K562 (cell line): ENCODE data around the gene BCR. TPM values are rescaled to one million over a fixed set of nuclear protein-coding genes. Genes with fewer than 3 reads are reported as not detected.

Experiments used
- ATAC-seq: fragments of 200-7000 bp; cut with Tn5 transposase; 3 replicates; pipeline ENCODE4 v1.9.1; 2020; ENCODE audit warnings: moderate library complexity
- BruUV-seq: library from RNA; stranded (reverse); fragments of 400-500 nt; replicated peaks from 2 replicates; lab custom pipeline; 2021; lab: Mats Ljungman, UMichigan
- CTCF ChIA-PET: fragments of 300-600 bp; formaldehyde crosslinking; extraction: SDS; loops from one replicate; lab custom pipeline; 2021; ENCODE audit warnings: low intra/inter-chr PET ratio; lab: Yijun Ruan, JAX
- POLR2A ChIA-PET: fragments of 300-600, 350-650 bp; sonication (Branson Sonifier 250); formaldehyde crosslinking; extraction: SDS; loops from one replicate; lab custom pipeline; 2021; ENCODE audit warnings: antibody characterized with exemption, inconsistent platforms; lab: Yijun Ruan, JAX
- DNase-seq, 4 experiments: peaks; one replicate each; pipeline versions ENCODE4 v3.0.0 to v3.0.0-alpha.2; 2011 to 2018; ENCODE audit warnings: low spot score in 3 of 4, mixed read lengths in 3 of 4; ENCODE audit errors: extremely low read depth in 1 of 4
- FAIRE-seq: peaks from 2 replicates; lab custom pipeline; 2011; peaks lifted over from hg19 to GRCh38; lab: Jason Lieb, UNC
- H2AFZ ChIP-seq: 2 replicates; pipeline ENCODE4 v1.6.0; 2011; ENCODE audit warnings: low read depth, low read length, control low read depth, inconsistent platforms
- H3K27ac ChIP-seq: fragments of 200-600 bp; 3 replicates; pipeline ENCODE4 v1.8.0; 2011; ENCODE audit warnings: low read depth, mild to moderate bottlenecking, control low read depth, inconsistent platforms, low read length, moderate library complexity, mixed read lengths; ENCODE audit errors: extremely low read depth
- H3K27me3 ChIP-seq, 2 experiments: fragments of 300-600 bp in 1 of 2; 2 replicates in 1 of 2; 3 replicates in 1 of 2; pipeline versions ENCODE4 v1.6.0 to v1.8.0; 2011; ENCODE audit warnings: inconsistent platforms in 2 of 2, low read length in 2 of 2, mild to moderate bottlenecking in 1 of 2, mixed read lengths in 1 of 2, moderate library complexity in 1 of 2; ENCODE audit not compliant: control insufficient read depth in 2 of 2, insufficient read depth in 2 of 2
- H3K36me3 ChIP-seq: fragments of 300-600 bp; 3 replicates; pipeline ENCODE4 v1.8.0; 2011; ENCODE audit warnings: mild to moderate bottlenecking, low read length, inconsistent platforms; ENCODE audit not compliant: control insufficient read depth, insufficient read depth
- H3K4me1 ChIP-seq, 2 experiments: fragments of 200-600 bp in 1 of 2; replicated peaks in 1 of 2; 2 replicates in 1 of 2; 3 replicates in 1 of 2; pipeline versions ENCODE4 v1.5.1 to v1.8.0; 2011; ENCODE audit warnings: inconsistent platforms in 2 of 2, low read length in 2 of 2, mild to moderate bottlenecking in 1 of 2, mixed read lengths in 1 of 2, moderate library complexity in 1 of 2; ENCODE audit not compliant: control insufficient read depth in 2 of 2, insufficient read depth in 2 of 2
- H3K4me2 ChIP-seq: 2 replicates; pipeline ENCODE4 v1.6.1; 2011; ENCODE audit warnings: low read length, control low read depth, inconsistent platforms, mixed read lengths; ENCODE audit not compliant: insufficient read depth
- H3K4me3 ChIP-seq: fragments of 200-600 bp; sonication (generic), shearing (Covaris generic); 2 replicates; pipeline ENCODE4 v1.5.1; 2016; ENCODE audit warnings: control low read depth, inconsistent platforms
- H3K79me2 ChIP-seq: fragments of 200-600 bp; 3 replicates; pipeline ENCODE4 v1.8.0; 2011; ENCODE audit warnings: low read length, inconsistent platforms; ENCODE audit not compliant: control insufficient read depth, insufficient read depth
- H3K9ac ChIP-seq, 2 experiments: 2 replicates each; pipeline versions ENCODE4 v1.6.0 to v1.6.1; 2011; ENCODE audit warnings: low read depth in 2 of 2, low read length in 2 of 2, control low read depth in 1 of 2, inconsistent platforms in 1 of 2, mild to moderate bottlenecking in 1 of 2, mixed read lengths in 1 of 2; ENCODE audit not compliant: insufficient read depth in 1 of 2
- H3K9me1 ChIP-seq: one replicate; pipeline ENCODE4 v1.6.0; 2011; ENCODE audit warnings: inconsistent platforms, mild to moderate bottlenecking, low read length, moderate library complexity; ENCODE audit not compliant: control insufficient read depth, insufficient read depth
- H3K9me3 ChIP-seq: replicated peaks from 2 replicates; pipeline ENCODE4 v1.5.1; 2011; ENCODE audit warnings: low read depth, low read length, inconsistent platforms; ENCODE audit not compliant: control insufficient read depth, insufficient read depth
- H4K20me1 ChIP-seq: replicated peaks from 2 replicates; pipeline ENCODE4 v1.6.1; 2011; ENCODE audit warnings: low read length, inconsistent platforms, mixed read lengths; ENCODE audit not compliant: control insufficient read depth, insufficient read depth
- HEY1 ChIP-seq: fragments of 250-450 bp; sonication (Bioruptor Pico); IDR thresholded peaks from 2 replicates; pipeline ENCODE4 v1.5.0; 2020; ENCODE audit warnings: mild to moderate bottlenecking, moderate library complexity, borderline replicate concordance
- HIVEP1 ChIP-seq: fragments of 250-450 bp; sonication (Bioruptor Pico); IDR thresholded peaks from 2 replicates; pipeline ENCODE4 v1.4.0; 2020; ENCODE audit warnings: mild to moderate bottlenecking
- KDM5B ChIP-seq: fragments of 200-600 bp; sonication (generic); IDR thresholded peaks from 2 replicates; pipeline ENCODE4 v1.6.1; 2012; ENCODE audit warnings: low read depth, mild to moderate bottlenecking, moderate library complexity, low read length, control low read depth, inconsistent platforms; ENCODE audit not compliant: insufficient replicate concordance
- NR3C1 ChIP-seq: sonication (generic); formaldehyde crosslinking; IDR thresholded peaks from 2 replicates; pipeline ENCODE4 v1.8.1; 2022; ENCODE audit warnings: missing genetic modification reagents
- PRMT5 ChIP-seq: sonication (generic); formaldehyde crosslinking; IDR thresholded peaks from 2 replicates; pipeline ENCODE4 v1.5.0; 2020; ENCODE audit warnings: missing genetic modification reagents
- U2AF2 ChIP-seq: fragments of 200-400 bp; formaldehyde crosslinking; optimal IDR thresholded peaks from 2 replicates; pipeline ENCODE3; 2017; ENCODE audit warnings: low read depth, mild to moderate bottlenecking, low read length
- XRCC3 ChIP-seq: fragments of 450-650 bp; IDR thresholded peaks from 2 replicates; pipeline ENCODE4 v1.6.1; 2017; ENCODE audit warnings: mild to moderate bottlenecking, moderate library complexity
- ZNF12 ChIP-seq: sonication (generic); formaldehyde crosslinking; IDR thresholded peaks from 2 replicates; pipeline ENCODE4 v1.4.0; 2020; ENCODE audit warnings: mild to moderate bottlenecking, missing genetic modification reagents
- ZNF785 ChIP-seq: fragments of 250-450 bp; sonication (Bioruptor Pico); IDR thresholded peaks from 2 replicates; pipeline ENCODE4 v1.4.0; 2020; ENCODE audit warnings: mild to moderate bottlenecking
- WGBS: fragments of 100-300 bp; shearing (Covaris generic); methylation state at CpG from one replicate; pipeline ENCODE4 v1.1.6; 2016; ENCODE audit warnings: low coverage, mixed read lengths; ENCODE audit not compliant: insufficient coverage; ENCODE audit errors: missing lambda C conversion rate; 5-methylcytosine and 5-hydroxymethylcytosine counted together
- in situ Hi-C: fragments of 300-500 bp; cut with MboI; formaldehyde crosslinking; loops from 4 replicates; pipeline ENCODE4 v1.15.0; 2018; ENCODE audit warnings: inconsistent platforms, mixed read lengths
- intact Hi-C: fragments of 100-400 bp; cut with micrococcal nuclease; formaldehyde crosslinking; loops from 2 replicates; pipeline ENCODE4 v1.14.2; 2022
- polyA plus RNA-seq, 8 experiments: library from polyadenylated mRNA; depleted of rRNA in 4 of 8; stranded (reverse) in 5 of 8; unstranded in 3 of 8; fragments of >200 nt; fragmentation: Nextera tagmentation in 2 of 8; fragmentation: Illumina TruSeq in 1 of 8; extraction: Ambion mirVana in 2 of 8; extraction: Trizol in 1 of 8; gene quantifications; 2 replicates each; pipeline versions ENCODE4 v1.2.1 to v1.2.3, GENCODE V29; 2011 to 2014; ENCODE audit warnings: inconsistent platforms in 1 of 8, missing spikeins in 1 of 8
- total RNA-seq, 7 experiments: library from RNA; depleted of rRNA in 6 of 7; stranded (reverse); fragments of >200 nt in 6 of 7; fragmentation: Illumina TruSeq in 2 of 7; extraction: Trizol in 2 of 7; gene quantifications; 2 replicates each; pipeline versions ENCODE4 v1.2.1 to v1.2.3, GENCODE V29; 2011 to 2021; ENCODE audit warnings: low replicate concordance in 1 of 7
- TF ChIP-seq, protein P1 (sequence below), 2 experiments: fragments of 450-650 bp in 1 of 2; sonication (generic) in 1 of 2; formaldehyde crosslinking in 1 of 2; IDR thresholded peaks in 1 of 2; conservative IDR thresholded peaks in 1 of 2; 2 replicates each; pipeline versions ENCODE4 v1.6.1 to v1.8.1; 2016 to 2023; ENCODE audit warnings: mild to moderate bottlenecking in 2 of 2, moderate library complexity in 2 of 2, inconsistent platforms in 1 of 2, missing genetic modification reagents in 1 of 2

The BCR gene
- total and polyA plus RNA-seq, 9 of the 15 experiments (the other 6 are each of a cell fraction or from before 2014, with no cell fraction given): 0.41 to 150 (median 45.6) TPM

DNA sequence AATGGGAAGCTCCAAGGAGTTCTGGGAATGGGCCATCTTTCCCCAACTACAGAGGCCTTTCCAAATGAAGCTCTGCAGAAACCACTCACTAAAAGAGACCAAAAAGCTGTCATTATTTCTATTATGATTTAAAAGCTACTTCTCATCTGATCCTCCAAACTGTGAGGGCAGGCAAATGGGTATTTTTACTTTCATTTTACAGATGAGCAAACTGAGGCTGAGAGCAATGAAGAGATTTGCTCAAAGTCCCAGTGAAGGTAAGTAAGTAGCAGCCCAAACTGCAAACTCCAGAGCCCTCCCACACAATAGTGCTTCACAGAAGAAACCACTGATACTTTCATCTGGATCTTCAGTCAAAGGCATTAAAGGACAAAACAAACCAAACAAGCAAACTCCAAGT lies 39.9 kb upstream of the BCR start (continued):
- no peak for TF ChIP-seq XRCC3
- TF ChIP-seq, all 486 proteins: peak for 0

DNA sequence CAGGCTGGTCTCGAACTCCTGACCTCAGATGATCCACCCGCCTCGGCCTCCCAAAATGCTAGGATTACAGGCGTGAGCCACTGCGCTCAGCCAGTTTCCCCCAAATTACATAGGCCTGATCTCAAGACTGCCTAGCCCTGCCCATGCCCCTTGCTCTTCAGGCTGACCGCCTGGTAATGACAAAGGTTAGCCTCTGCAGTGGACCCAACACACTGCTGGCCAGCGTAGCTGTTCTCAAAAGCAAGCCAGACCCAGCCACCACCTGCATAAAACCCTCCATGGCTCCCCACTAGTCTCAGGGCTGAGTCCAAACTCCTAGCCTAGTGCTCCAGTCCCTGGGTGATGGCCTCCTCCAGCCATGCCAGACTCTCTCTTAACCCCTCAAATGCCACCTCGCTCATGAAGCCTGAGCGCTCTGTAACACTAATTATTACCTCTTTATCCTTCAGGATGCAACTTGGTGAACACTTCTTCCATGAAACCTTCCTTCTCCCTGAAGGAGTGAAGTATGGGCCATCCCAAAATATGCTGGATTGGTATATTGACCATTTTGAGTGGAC lies 37.7 kb upstream of the BCR start:
- Histone ChIP-seq H3K27me3 (peaks cover 17 to 26% of the 10 kb centered on the region in 2 experiments), H3K4me3 (no peak overlapping the region), H3K27ac (no peak overlapping the region), H3K79me2 (no peaks in the 10 kb centered on the region), H3K9me3 (no peaks in the 10 kb centered on the region), H3K4me2 (no peak overlapping the region; the same call in 1 of the 2 replicates), H4K20me1 (peaks cover 42% of the 10 kb centered on the region), H2AFZ (no peak overlapping the region), H3K36me3 (no peaks in the 10 kb centered on the region), H3K9me1 (peaks cover 12% of the 10 kb centered on the region), H3K4me1 (peaks cover 16 to 27% of the 10 kb centered on the region in 2 experiments), H3K9ac (peak overlapping the region in 1 of 2 experiments; percentile 57; a peak in 2 of 4 replicates)
- in situ Hi-C loops (no loop called here), intact Hi-C loops (no loop called here)
- BruUV-seq: no TSS peak
- TF ChIP-seq, protein P1, sequence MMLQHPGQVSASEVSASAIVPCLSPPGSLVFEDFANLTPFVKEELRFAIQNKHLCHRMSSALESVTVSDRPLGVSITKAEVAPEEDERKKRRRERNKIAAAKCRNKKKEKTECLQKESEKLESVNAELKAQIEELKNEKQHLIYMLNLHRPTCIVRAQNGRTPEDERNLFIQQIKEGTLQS (IDR thresholded peaks at IDR 0.05): no peak
- TF ChIP-seq, protein P1 (CRISPR knock-in tag; conservative IDR thresholded peaks at IDR 0.05): no peak
- TF ChIP-seq ZNF785 (no peak), HIVEP1 (CRISPR knock-in tag) (no peak), ZNF12 (CRISPR knock-in tag) (no peak), PRMT5 (CRISPR knock-in tag) (no peak), NR3C1 (no peak), KDM5B (no peak), U2AF2 (no peak), HEY1 (CRISPR knock-in tag) (no peak)
- 20% methylated on average over 9 of the region's 9 CpGs for WGBS
- DNase-seq: no peak
- CTCF ChIA-PET: interaction anchor here (0.6 to 1.4 kb wide), 3 partner anchors 60 to 183 kb away, joined by 4 to 6 read pairs (median 4); no protein-coding TSS in a partner anchor
- no peak for ATAC-seq
- FAIRE-seq: no peak
- POLR2A ChIA-PET: interaction anchor here (0.6 to 5.6 kb wide), 16 partner anchors 8 to 190 kb away, joined by 3 to 68 read pairs (median 4); partner anchors contain the start of gene BCR
